ENCODE results near the gene RNF208. TPM values are rescaled to one million over a fixed set of nuclear protein-coding genes. Genes with fewer than 3 reads are reported as not detected.

The RNF208 gene
- total and polyA plus RNA-seq, 2 experiments from 2014 or later, result 0.34 to 0.65 TPM

DNA sequence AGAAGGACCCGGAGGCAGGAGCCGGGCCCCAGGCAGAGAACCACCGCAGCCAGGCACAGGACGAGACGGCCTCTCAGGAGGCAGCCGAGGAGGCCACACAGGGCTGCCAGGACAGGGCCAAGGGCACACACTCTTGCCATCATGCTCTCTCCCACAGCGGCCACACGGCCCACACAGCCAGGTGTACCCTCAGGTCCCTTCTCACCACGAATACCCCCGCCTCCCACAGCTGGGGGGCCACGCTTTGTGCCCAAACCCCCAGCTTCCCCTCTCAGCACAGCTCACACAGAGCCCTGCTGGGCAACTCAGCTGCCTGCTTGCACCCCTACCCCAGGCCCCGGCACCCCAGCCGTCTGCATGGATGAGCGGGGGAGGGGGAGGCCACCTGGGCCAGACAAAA lies 28.3 kb downstream of the RNF208 start:
- in situ Hi-C loops (cut with MboI), result no loop called here
- TF ChIP-seq EZH2phosphoT487 (IDR thresholded peaks at IDR 0.05; ENCODE audit: insufficient read depth, low read depth) (no peak), EZH2 (IDR thresholded peaks at IDR 0.05; ENCODE audit: insufficient read depth, poor library complexity, severe bottlenecking) (no peak)
- H3K27me3 ChIP-seq (replicated peaks; ENCODE audit: insufficient read depth), result no peaks in the 10 kb centered on the region
- 79 to 80% methylated on average over 11 to 14 of the region's 14 CpGs for WGBS, 2 experiments (ENCODE audit: low coverage in 1 of 2, low lambda C conversion rate in 2 of 2, missing lambda C conversion rate in 2 of 2)
- H3F3A ChIP-seq (ENCODE audit: insufficient read depth), result peaks cover 10% of the 10 kb centered on the region
- no peak for DNase-seq
- H2AFZ ChIP-seq, result no peak overlapping the region
- H3K9me3 ChIP-seq (ENCODE audit: low read depth), result no peaks in the 10 kb centered on the region
- no peak overlapping the region for H3K4me3 ChIP-seq
- H4K20me1 ChIP-seq (ENCODE audit: insufficient read depth), result no peaks in the 10 kb centered on the region
- H3K9ac ChIP-seq, result no peak overlapping the region
- H3K4me1 ChIP-seq (ENCODE audit: insufficient read depth), result peaks cover 14% of the 10 kb centered on the region
- no peaks in the 10 kb centered on the region for H3K9me2 ChIP-seq (ENCODE audit: insufficient read depth)
- peaks cover 89% of the 10 kb centered on the region for H3K79me2 ChIP-seq (ENCODE audit: insufficient read depth)
- H3K27ac ChIP-seq, result no peak overlapping the region
- H3K4me2 ChIP-seq (ENCODE audit: unreplicated experiment), result no peak overlapping the region
- no peaks in the 10 kb centered on the region for H3K36me3 ChIP-seq (ENCODE audit: low read depth)

DNA sequence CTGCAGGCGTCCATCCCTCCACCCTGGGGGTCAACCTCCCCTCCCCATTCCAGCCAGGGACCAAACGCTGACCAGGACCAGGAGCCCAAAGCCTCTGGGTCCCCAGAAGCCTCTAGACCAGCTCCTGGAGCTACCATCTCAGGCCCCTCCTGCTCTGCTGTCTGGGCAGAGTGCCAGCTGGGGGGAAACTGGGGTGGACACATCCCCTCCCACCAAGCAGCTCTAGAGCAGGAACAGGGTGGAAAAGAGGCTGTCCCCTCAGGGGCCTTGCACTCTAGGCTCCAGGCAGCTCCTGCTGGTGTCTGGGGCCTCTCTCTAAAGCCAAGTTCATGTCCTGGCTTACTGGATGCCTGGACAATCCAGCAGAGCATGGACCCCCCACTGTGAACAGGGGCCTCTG lies 29.2 kb downstream of the RNF208 start:
- in situ Hi-C loops (cut with MboI), result no loop called here
- Histone ChIP-seq H3K9me2 (ENCODE audit: insufficient read depth) (no peaks in the 10 kb centered on the region), H3K79me2 (ENCODE audit: insufficient read depth) (peaks cover 83% of the 10 kb centered on the region), H3K9me3 (ENCODE audit: low read depth) (no peaks in the 10 kb centered on the region), H4K20me1 (ENCODE audit: insufficient read depth) (no peaks in the 10 kb centered on the region), H3K4me1 (ENCODE audit: insufficient read depth) (peaks cover 8% of the 10 kb centered on the region), H3K27ac (no peak overlapping the region), H2AFZ (no peak overlapping the region), H3K36me3 (ENCODE audit: low read depth) (no peaks in the 10 kb centered on the region), H3K9ac (no peak overlapping the region), H3F3A (ENCODE audit: insufficient read depth) (peaks cover 10% of the 10 kb centered on the region), H3K27me3 (replicated peaks; ENCODE audit: insufficient read depth) (no peaks in the 10 kb centered on the region), H3K4me2 (ENCODE audit: unreplicated experiment) (no peak overlapping the region), H3K4me3 (no peak overlapping the region)
- TF ChIP-seq EZH2phosphoT487 (IDR thresholded peaks at IDR 0.05; ENCODE audit: insufficient read depth, low read depth) (no peak), EZH2 (IDR thresholded peaks at IDR 0.05; ENCODE audit: insufficient read depth, poor library complexity, severe bottlenecking) (no peak)
- 45 to 51% methylated on average over 2 of the region's 2 CpGs for WGBS, 2 experiments (ENCODE audit: low coverage in 1 of 2, low lambda C conversion rate in 2 of 2, missing lambda C conversion rate in 2 of 2)
- DNase-seq, result no peak

- no peak overlapping the region for H3K27ac ChIP-seq
- peaks cover 8% of the 10 kb centered on the region for H3K4me1 ChIP-seq (ENCODE audit: insufficient read depth)
- H4K20me1 ChIP-seq (ENCODE audit: insufficient read depth), result no peaks in the 10 kb centered on the region
- H3F3A ChIP-seq (ENCODE audit: insufficient read depth), result peaks cover 10% of the 10 kb centered on the region
- H3K27me3 ChIP-seq (replicated peaks; ENCODE audit: insufficient read depth), result no peaks in the 10 kb centered on the region
- peaks cover 83% of the 10 kb centered on the region for H3K79me2 ChIP-seq (ENCODE audit: insufficient read depth)
- 77 to 90% methylated on average over 4 to 10 of the region's 10 CpGs for WGBS, 2 experiments (ENCODE audit: low coverage in 1 of 2, low lambda C conversion rate in 2 of 2, missing lambda C conversion rate in 2 of 2)
- no peak overlapping the region for H2AFZ ChIP-seq
- in situ Hi-C loops (cut with MboI), result no loop called here
- H3K9me3 ChIP-seq (ENCODE audit: low read depth), result no peaks in the 10 kb centered on the region
- TF ChIP-seq EZH2phosphoT487 (IDR thresholded peaks at IDR 0.05; ENCODE audit: insufficient read depth, low read depth), result no peak
- no peak for TF ChIP-seq EZH2 (IDR thresholded peaks at IDR 0.05; ENCODE audit: insufficient read depth, poor library complexity, severe bottlenecking)
- no peaks in the 10 kb centered on the region for H3K9me2 ChIP-seq (ENCODE audit: insufficient read depth)
- no peak overlapping the region for H3K4me2 ChIP-seq (ENCODE audit: unreplicated experiment)
- H3K4me3 ChIP-seq, result no peak overlapping the region
- DNase-seq, result no peak
- H3K9ac ChIP-seq, result no peak overlapping the region
- H3K36me3 ChIP-seq (ENCODE audit: low read depth), result no peaks in the 10 kb centered on the region
These were observed 29.6 kb downstream of the RNF208 start for GRCh38 chr9:137192448-137192780.

DNA sequence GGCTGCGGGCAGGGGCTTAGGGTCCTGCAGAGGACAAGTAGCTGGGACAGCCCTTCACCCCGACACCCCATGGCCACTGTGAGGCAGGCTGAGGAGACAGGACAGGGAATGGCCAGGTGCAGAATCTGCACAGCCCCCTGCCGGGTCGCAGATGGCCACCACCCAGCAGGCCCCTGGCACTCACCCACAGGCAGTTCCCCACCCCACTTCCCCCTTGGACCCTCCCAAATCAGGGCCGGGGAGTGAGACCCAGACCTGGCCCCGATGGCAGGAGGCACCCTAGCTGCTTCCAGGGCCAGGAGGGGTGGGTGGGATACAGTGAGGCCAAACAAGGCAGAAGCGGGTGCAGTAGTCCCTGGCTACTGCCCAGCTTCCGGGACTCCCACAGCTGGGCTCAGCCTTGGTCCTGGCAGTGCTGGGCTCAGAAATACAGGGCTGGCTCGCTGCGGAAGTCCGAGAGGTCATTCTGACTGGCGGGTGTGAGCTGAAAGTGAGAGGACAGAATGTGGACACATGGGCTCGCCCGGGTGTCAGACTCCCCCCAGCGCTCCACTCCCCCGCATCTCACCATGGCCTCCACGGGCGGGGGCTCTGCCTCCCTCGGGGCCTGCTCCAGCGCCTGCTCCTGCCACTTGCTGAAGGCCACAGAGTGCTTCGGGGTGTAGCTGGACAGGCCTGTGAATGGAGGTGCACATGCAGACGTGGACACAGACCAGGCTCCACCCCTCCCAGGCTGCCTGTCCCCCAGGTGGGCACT lies 30.2 kb downstream of the RNF208 start:
- peaks cover 83% of the 10 kb centered on the region for H3K79me2 ChIP-seq (ENCODE audit: insufficient read depth)
- in situ Hi-C loops (cut with MboI), result no loop called here
- TF ChIP-seq EZH2 (IDR thresholded peaks at IDR 0.05; ENCODE audit: insufficient read depth, poor library complexity, severe bottlenecking) (no peak), EZH2phosphoT487 (IDR thresholded peaks at IDR 0.05; ENCODE audit: insufficient read depth, low read depth) (no peak)

More for the DNA sequence above, 30.2 kb downstream of the RNF208 start:
- peaks cover 10% of the 10 kb centered on the region for H3F3A ChIP-seq (ENCODE audit: insufficient read depth)
- no peaks in the 10 kb centered on the region for H3K36me3 ChIP-seq (ENCODE audit: low read depth)
- WGBS, 2 experiments (ENCODE audit: low coverage in 1 of 2, low lambda C conversion rate in 2 of 2, missing lambda C conversion rate in 2 of 2), result 82 to 86% methylated on average over 12 to 22 of the region's 22 CpGs
- no peak overlapping the region for H3K4me2 ChIP-seq (ENCODE audit: unreplicated experiment)
- H3K9me3 ChIP-seq (ENCODE audit: low read depth), result no peaks in the 10 kb centered on the region
- no peaks in the 10 kb centered on the region for H4K20me1 ChIP-seq (ENCODE audit: insufficient read depth)
- H3K9me2 ChIP-seq (ENCODE audit: insufficient read depth), result no peaks in the 10 kb centered on the region
- no peak for DNase-seq
- no peak overlapping the region for H2AFZ ChIP-seq
- no peak overlapping the region for H3K9ac ChIP-seq
- no peak overlapping the region for H3K27ac ChIP-seq
- peaks cover 12% of the 10 kb centered on the region for H3K4me1 ChIP-seq (ENCODE audit: insufficient read depth)
- no peak overlapping the region for H3K4me3 ChIP-seq
- H3K27me3 ChIP-seq (replicated peaks; ENCODE audit: insufficient read depth), result no peaks in the 10 kb centered on the region

Data from GM23248 (cell line).